HG03432 (cell line): ENCODE measurements around the gene TTC16.
A peak's percentile ranks its signal among the peaks of the same experiment; 100 is the strongest.

Experiments used
- ATAC-seq: cut with Tn5 transposase; IDR thresholded peaks from one replicate; pipeline ENCODE4 v1.9.1; 2021; ENCODE audit warnings: mild to moderate bottlenecking, moderate library complexity; ENCODE audit not compliant: unreplicated experiment

The TTC16 gene

GRCh38 chr9:127762111-127762676, 46.3 kb downstream of the TTC16 start:
- ATAC-seq = no peak

GRCh38 chr9:127763918-127764384, 48.1 kb downstream of the TTC16 start:
- no peak for ATAC-seq

GRCh38 chr9:127765418-127765817, 49.5 kb downstream of the TTC16 start:
- no peak for ATAC-seq

GRCh38 chr9:127767410-127767809, 51.5 kb downstream of the TTC16 start:
- no peak for ATAC-seq

GRCh38 chr9:127767909-127768331, 52.0 kb downstream of the TTC16 start:
- ATAC-seq = no peak

DNA sequence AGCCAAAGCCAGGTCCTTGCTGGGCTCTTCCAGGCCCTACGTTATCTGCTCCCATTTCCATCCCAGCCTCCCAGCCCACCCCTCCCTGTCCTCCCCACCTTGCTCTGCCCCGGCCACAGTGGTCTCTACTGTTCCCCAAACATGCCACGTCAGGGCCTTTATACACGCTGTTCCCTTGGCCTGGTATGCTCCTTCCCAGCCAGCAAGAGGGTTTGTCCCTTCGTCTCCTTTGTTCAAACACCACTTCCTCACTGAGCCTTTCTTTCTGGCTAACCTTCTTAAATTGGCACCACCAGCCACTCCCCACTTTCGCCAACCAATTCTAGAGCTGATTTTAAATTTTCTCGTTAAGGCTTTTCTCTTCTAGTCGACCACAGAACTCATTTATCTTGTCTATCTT, 52.8 kb downstream of the TTC16 start:
- no peak for ATAC-seq

GRCh38 chr9:127769101-127769500, 53.2 kb downstream of the TTC16 start:
- no peak for ATAC-seq

DNA sequence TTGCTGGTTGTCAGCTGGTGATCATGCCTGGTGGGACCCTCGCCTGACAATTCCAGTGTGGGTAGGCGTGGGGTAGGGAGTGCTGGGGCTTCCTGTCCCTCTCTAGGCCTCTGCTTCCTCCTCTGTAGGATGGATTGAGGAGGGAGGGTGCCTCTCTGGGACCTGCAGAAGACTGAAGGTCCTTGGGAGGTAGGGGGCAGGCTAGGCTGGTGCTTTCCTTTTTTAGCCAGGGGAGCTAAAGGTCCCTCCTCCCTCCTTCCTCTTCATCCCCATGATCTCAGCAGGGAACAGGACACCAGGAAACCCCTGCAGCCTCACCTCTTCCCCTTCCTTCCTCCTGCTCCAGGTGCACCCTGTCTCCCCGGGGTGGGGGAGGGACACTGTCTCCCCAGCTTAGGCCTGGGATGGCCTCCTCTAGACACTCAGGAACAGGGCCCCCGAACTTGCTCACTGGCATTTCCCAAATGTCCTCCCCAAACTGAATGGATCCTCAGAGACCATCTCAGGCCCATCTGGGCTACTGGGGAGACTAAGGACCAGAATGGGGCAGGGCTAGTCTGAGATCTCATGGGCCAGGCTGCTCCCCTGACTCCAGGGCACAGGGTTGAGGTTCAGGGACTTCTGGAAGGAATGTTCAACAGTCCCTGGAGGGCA, 54.2 kb downstream of the TTC16 start:
- ATAC-seq = no peak

DNA sequence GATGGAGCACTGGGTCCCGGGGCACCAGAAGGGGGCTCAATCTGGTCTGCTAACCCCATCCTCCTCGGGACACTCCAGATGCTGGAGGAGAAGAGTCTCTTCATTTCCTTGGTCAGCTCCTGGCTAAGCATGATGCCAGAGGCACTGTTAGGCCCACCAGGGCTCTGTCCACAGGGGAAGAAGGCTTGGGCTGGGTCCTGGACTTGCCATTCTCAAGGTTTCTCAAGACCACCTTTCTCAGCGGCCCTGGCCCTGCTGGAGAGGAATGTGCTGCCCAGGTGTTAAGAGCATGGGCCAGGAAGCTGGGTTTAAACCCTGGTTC, 54.7 kb downstream of the TTC16 start:
- no peak for ATAC-seq

- ATAC-seq = peak; percentile 85
Measured at GRCh38 chr9:127770905-127771569, 55.2 kb downstream of the TTC16 start.

GRCh38 chr9:127771570-127772189, 55.8 kb downstream of the TTC16 start:
- no peak for ATAC-seq

DNA sequence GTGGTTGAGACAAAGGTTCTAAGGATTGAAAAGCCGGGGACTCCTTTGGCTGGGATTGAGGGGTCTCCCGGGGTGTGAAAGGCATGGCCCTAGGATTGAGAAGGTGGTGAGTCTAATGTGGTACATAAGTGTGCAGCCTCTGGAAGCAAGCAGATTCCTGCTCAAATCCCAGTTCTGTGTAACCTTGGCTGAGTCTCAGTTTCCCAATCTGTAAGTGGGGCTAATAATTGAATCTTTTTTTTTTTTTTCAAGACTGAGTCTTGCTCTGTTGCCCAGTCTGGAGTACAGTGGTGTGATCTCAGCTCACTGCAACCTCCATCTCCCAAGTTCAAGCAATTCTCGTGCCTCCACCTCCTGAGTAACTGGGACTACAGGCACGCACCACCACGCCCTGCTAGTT, 56.7 kb downstream of the TTC16 start:
- ATAC-seq = no peak

- no peak for ATAC-seq
Measured at GRCh38 chr9:127773272-127773671, 57.4 kb downstream of the TTC16 start.

GRCh38 chr9:127773981-127774380, 58.1 kb downstream of the TTC16 start:
- no peak for ATAC-seq

GRCh38 chr9:127776195-127776923, 60.5 kb downstream of the TTC16 start:
- ATAC-seq = peak; percentile 27

DNA sequence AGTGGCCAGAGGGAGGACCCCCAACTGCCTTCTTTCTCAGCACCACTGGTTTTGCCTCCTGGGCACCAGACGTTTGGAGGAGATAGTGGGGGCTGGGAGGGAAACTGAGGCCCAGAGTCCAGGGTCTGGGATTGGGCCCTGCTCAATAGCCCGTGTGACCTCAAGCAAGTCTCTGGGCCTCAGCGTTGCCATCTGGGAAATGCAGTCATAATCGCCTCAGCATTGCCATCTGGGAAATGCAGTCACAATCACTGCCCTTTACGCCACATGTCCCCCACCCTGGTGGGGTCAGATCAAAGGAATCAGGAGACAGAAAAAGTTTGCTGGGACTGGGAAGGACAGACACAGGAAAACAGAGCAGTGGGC, 61.0 kb downstream of the TTC16 start:
- ATAC-seq = no peak

DNA sequence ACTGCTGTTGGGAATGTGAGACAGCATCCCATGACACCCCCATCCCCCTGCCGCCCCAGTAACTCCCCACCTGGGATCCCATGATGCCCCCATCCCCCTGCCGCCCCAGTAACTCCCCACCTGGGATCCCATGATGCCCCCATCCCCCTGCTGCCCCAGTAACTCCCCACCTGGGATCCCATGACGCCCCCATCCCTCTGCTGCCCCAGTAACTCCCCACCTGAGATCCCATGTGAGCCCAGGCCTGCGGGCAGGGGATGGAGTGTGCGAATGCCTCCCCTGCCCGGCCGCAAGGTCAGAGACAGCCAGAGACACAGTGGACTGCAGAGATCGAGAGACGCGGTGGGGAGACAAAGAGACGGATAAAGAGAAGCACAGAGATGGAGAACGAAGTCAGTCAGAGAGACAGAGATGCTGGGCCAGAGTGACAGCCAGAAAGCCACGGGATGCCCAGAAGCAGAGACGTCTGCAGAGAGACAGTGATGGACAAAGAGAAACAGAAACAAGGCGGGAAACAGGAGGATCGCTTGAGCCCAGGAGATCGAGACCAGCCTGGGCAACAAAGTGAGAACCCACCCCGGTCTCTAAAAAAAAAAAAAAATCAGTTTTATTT, 61.6 kb downstream of the TTC16 start:
- no peak for ATAC-seq

DNA sequence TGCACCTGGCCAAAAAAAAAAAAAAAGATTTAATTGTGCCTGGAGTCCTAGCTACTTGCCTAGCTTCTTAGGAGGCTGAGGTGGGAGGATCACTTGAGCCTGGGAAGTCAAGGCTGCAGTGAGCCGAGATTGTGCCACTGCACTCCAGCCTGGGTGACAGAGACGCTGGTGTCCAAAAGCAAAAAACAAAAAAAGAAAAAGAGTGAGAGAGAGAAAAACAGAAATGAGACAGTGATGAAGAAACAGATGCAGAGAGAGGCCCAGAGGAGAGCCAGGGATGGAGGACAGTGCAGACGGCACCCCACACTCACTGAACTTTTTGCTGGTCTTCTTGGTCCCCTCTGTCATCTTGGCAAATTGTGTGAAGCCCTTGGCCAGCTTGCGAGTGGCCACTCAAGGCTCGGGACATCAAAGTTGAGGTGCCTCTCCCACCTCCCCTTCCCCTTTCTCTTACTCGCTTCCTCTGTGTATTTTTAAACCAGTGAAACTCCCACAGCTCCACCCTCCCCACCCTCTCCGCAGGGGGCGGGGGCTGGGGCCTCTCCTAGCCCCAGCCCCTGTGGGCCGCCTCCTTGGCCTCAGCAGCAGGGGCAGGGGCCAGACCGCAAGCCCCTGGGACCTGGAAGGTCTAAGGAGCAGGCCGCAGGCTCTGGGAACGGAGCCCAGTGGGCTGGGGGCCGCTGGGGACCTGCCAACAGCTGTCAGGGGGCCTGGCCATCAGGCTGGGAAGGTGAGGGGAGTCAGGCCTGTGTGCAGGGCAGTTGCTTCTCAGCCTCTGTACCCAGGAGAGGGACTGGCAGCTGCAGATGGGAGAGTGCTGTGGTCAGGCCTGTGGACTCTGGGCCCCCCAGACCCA, 62.6 kb downstream of the TTC16 start, which contains the start of gene SH2D3C:
SH2D3C (minus strand) TSS at position 387 of the 856 bp plus-strand sequence; CDS start at position 348, 39 bp downstream.
- ATAC-seq = peak; percentile 43

- peak; percentile 45 for ATAC-seq
Measured at GRCh38 chr9:127779136-127779981, 63.5 kb downstream of the TTC16 start.
